ENCODE data around the gene VAV2.

GRCh38 chr9:133718563-133719315 lies 273.4 kb downstream of the VAV2 start:
- TF ChIP-seq, protein P1, sequence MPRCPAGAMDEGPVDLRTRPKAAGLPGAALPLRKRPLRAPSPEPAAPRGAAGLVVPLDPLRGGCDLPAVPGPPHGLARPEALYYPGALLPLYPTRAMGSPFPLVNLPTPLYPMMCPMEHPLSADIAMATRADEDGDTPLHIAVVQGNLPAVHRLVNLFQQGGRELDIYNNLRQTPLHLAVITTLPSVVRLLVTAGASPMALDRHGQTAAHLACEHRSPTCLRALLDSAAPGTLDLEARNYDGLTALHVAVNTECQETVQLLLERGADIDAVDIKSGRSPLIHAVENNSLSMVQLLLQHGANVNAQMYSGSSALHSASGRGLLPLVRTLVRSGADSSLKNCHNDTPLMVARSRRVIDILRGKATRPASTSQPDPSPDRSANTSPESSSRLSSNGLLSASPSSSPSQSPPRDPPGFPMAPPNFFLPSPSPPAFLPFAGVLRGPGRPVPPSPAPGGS (IDR thresholded peaks at IDR 0.05), result no peak
- TF ChIP-seq, protein P2, sequence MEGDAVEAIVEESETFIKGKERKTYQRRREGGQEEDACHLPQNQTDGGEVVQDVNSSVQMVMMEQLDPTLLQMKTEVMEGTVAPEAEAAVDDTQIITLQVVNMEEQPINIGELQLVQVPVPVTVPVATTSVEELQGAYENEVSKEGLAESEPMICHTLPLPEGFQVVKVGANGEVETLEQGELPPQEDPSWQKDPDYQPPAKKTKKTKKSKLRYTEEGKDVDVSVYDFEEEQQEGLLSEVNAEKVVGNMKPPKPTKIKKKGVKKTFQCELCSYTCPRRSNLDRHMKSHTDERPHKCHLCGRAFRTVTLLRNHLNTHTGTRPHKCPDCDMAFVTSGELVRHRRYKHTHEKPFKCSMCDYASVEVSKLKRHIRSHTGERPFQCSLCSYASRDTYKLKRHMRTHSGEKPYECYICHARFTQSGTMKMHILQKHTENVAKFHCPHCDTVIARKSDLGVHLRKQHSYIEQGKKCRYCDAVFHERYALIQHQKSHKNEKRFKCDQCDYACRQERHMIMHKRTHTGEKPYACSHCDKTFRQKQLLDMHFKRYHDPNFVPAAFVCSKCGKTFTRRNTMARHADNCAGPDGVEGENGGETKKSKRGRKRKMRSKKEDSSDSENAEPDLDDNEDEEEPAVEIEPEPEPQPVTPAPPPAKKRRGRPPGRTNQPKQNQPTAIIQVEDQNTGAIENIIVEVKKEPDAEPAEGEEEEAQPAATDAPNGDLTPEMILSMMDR (IDR thresholded peaks at IDR 0.05), result no peak
- no peak for TF ChIP-seq NR3C1 (IDR thresholded peaks at IDR 0.05)

Data from A549 (cell line).